Erythroblast (primary cell): ENCODE measurements around the gene MTMR3.
A peak's percentile ranks its signal among the peaks of the same experiment; 100 is the strongest.

ENCODE experiments used
- DNase-seq, 2 experiments: peaks; one replicate each; lab custom pipeline; 2025; lab: John Stamatoyannopoulos, UW
- GATA1 ChIP-seq: IDR thresholded peaks from 2 replicates; pipeline ENCODE4 v1.6.1; 2011; ENCODE audit warnings: low read depth, mild to moderate bottlenecking, control low read depth, low read length, moderate library complexity
- POLR2A ChIP-seq: IDR thresholded peaks from 2 replicates; pipeline ENCODE4 v1.6.1; 2011; ENCODE audit warnings: mild to moderate bottlenecking, low read length

The MTMR3 gene

DNA sequence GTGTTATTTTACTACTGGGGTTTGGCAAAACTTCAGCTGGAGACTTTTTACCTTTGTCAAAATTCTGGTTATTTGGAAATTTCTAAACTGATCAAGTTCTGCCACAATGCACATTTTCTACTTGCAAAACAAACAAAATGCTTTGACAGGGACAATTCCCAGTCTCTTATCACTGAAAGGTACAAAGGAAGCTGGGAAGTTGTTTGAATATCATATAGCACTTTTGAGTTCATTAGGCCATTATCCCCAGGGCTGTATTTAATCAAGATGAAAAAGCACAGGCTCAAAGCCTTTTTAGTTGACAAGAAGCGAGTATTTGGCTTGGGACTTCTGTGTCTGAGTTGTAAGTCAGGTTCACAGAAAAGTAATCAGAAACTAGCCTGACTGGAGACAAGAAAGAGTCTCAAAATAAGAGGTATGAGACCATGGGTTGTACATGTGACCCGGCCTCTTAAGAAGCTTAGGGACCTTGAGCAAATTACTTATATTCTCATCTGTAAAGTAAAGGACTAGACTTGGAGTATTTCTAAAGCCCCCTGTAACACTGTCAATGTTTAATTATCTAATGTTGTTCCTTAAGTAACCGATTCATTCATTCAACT, 194.4 kb downstream of the MTMR3 start:
- no peak for DNase-seq
- TF ChIP-seq GATA1 (no peak), POLR2A (no peak)

DNA sequence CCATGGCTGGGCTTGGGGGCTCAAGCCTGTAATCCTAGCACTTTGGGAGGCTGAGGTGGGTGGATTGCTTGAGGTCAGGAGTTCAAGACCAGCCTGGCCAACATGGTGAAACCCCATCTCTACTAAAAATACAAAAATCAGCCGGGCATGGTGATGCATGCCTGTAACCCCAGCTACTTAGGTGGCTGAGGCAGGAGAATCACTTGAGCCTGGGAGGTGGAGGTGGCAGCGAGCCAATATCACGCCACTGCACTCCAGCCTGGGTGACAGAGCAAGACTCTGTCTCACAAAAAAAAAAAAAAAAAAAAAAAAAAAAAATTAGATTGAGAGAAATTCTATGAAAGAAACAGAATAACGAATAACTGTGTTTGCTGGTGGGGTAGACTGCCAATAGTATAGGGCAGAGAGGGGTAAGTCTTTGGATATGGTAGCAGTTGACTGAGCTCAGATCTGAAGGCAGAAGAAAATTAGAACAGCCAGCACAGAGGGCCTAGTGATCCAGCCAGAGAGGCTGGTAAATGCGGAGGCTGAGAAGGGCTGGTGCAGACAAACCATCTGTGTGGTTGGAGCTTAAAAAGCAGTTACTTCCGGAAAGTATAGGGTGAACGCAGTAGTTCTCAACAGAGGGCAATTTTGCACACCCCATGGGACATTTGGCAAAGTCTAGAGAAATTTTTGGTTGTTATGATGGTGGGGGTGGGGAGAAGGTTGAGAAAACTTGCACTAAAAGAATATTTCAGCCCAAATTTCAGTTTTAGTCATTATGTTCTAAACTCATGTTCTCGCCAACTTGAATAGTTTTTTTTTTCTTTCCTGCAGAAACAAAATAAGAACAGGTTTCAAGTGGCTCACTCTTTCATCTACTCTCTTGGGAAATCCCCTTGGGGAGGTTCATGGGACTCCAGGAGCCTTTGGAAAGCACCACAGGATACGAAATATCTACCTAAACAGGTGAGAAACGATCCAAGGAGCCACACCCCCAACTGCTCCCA, 195.6 kb downstream of the MTMR3 start:
- TF ChIP-seq POLR2A (no peak), GATA1 (no peak)
- peak; percentile 7 to 29 for DNase-seq

DNA sequence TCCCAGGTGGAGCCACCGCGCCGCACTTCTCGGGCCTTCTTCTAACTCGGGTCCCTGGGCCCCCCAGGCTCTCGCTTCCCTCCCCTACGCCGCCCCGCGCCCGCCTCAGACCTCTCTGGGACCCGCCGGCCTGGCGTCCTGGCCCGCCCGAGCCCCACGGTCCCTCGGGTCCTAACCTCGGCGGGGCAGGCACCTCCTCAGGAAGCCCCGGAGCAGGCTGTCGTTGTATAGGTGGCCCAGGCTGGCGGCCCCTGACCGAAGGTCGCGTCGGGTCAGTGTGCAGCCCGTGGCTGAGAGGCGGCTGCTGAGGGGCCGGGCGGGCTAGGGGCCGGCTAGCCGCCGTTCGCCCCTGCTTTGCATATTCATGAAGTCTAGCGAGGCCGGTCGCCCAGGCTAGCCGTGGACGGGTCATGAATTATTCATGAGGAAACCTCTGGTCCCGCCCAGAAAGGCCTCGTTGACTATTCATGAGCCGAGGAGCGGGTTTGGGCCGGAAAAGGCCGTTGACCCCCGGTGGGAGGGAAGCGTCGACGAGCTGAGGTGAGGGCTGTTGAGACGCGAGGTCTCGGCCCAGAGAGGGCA, 197.1 kb downstream of the MTMR3 start, which contains the start of gene HORMAD2:
HORMAD2 (plus strand) TSS at position 513 of the 582 bp plus-strand sequence. CDS start 13,489 bp downstream, outside the sequence.
- DNase-seq = no peak
- TF ChIP-seq POLR2A = no peak
- no peak for TF ChIP-seq GATA1
